Activated naive CD4-positive, alpha-beta T cell treated with anti-CD3 and anti-CD28 coated beads for 36 hours (primary cell): ENCODE measurements around the gene ZMIZ1. TPM values are rescaled to one million over a fixed set of nuclear protein-coding genes. Genes with fewer than 3 reads are reported as not detected.

Experiments used
- CTCF ChIA-PET: fragments of 350-600 bp; sonication (Branson Sonifier 250); formaldehyde crosslinking; loops from one replicate; lab custom pipeline; 2021; ENCODE audit warnings: antibody characterized with exemption; lab: Charles Lee
- DNase-seq: peaks from one replicate; pipeline ENCODE4 v3.0.0-alpha.2; 2020
- H3K27ac Mint-ChIP-seq: one replicate; pipeline ENCODE4 v1.8.0; 2021; ENCODE audit warnings: mild to moderate bottlenecking, mixed read lengths
- H3K27me3 Mint-ChIP-seq: one replicate; pipeline ENCODE4 v1.8.0; 2021; ENCODE audit warnings: low read depth, mixed read lengths
- H3K36me3 Mint-ChIP-seq: one replicate; pipeline ENCODE4 v1.8.0; 2021; ENCODE audit warnings: low read depth, mixed read lengths
- H3K4me1 Mint-ChIP-seq: one replicate; pipeline ENCODE4 v1.8.0; 2021; ENCODE audit warnings: low read depth, mixed read lengths
- H3K4me3 Mint-ChIP-seq: one replicate; pipeline ENCODE4 v1.8.0; 2021; ENCODE audit warnings: mild to moderate bottlenecking, moderate library complexity, mixed read lengths
- H3K9me3 Mint-ChIP-seq: one replicate; pipeline ENCODE4 v1.8.0; 2021; ENCODE audit warnings: mixed read lengths
- intact Hi-C: fragments of 100-400 bp; cut with micrococcal nuclease; formaldehyde crosslinking; loops from one replicate; pipeline ENCODE4 v1.15.1; 2023
- total RNA-seq, 2 experiments: library from RNA; stranded (reverse); gene quantifications; one replicate each; pipeline ENCODE4 v1.2.3, GENCODE V29; 2021

ZMIZ1 gene
- total RNA-seq, 2 experiments from 2014 or later = 15.6 to 18.3 TPM

- CTCF ChIA-PET = interaction anchor here (0.5 to 0.6 kb wide), 2 partner anchors 236 to 1111 kb away, joined by 3 read pairs; no protein-coding TSS in a partner anchor
- H3K4me1 Mint-ChIP-seq = no peaks in the 10 kb centered on the region
- no peaks in the 10 kb centered on the region for H3K9me3 Mint-ChIP-seq
- no peak overlapping the region for H3K4me3 Mint-ChIP-seq
- no peaks in the 10 kb centered on the region for H3K27me3 Mint-ChIP-seq
- no peaks in the 10 kb centered on the region for H3K36me3 Mint-ChIP-seq
- no peak overlapping the region for H3K27ac Mint-ChIP-seq
- intact Hi-C loops = no loop called here
- no peak for DNase-seq
Measured at GRCh38 chr10:79158402-79159097, 89.8 kb downstream of the ZMIZ1 start.

- Mint-ChIP-seq H3K27ac (no peak overlapping the region), H3K27me3 (no peaks in the 10 kb centered on the region), H3K9me3 (no peaks in the 10 kb centered on the region), H3K4me3 (no peak overlapping the region), H3K4me1 (no peaks in the 10 kb centered on the region), H3K36me3 (no peaks in the 10 kb centered on the region)
- intact Hi-C loops = no loop called here
- CTCF ChIA-PET = no interaction called here
- no peak for DNase-seq
Measured at GRCh38 chr10:79159141-79159651, 90.4 kb downstream of the ZMIZ1 start.

- no peaks in the 10 kb centered on the region for H3K36me3 Mint-ChIP-seq
- no peak overlapping the region for H3K4me3 Mint-ChIP-seq
- no peaks in the 10 kb centered on the region for H3K4me1 Mint-ChIP-seq
- no peak overlapping the region for H3K27ac Mint-ChIP-seq
- no peaks in the 10 kb centered on the region for H3K9me3 Mint-ChIP-seq
- CTCF ChIA-PET = no interaction called here
- intact Hi-C loops = no loop called here
- no peak for DNase-seq
- H3K27me3 Mint-ChIP-seq = no peaks in the 10 kb centered on the region
Measured at GRCh38 chr10:79159785-79160184, 91.0 kb downstream of the ZMIZ1 start.

GRCh38 chr10:79160191-79160590 lies 91.4 kb downstream of the ZMIZ1 start:
- CTCF ChIA-PET = no interaction called here
- Mint-ChIP-seq H3K4me1 (no peaks in the 10 kb centered on the region), H3K4me3 (no peak overlapping the region), H3K27ac (no peak overlapping the region), H3K36me3 (no peaks in the 10 kb centered on the region), H3K9me3 (no peaks in the 10 kb centered on the region), H3K27me3 (no peaks in the 10 kb centered on the region)
- intact Hi-C loops = no loop called here
- no peak for DNase-seq

GRCh38 chr10:79161557-79161956 lies 92.8 kb downstream of the ZMIZ1 start:
- Mint-ChIP-seq H3K9me3 (no peaks in the 10 kb centered on the region), H3K36me3 (no peaks in the 10 kb centered on the region), H3K27ac (no peak overlapping the region), H3K27me3 (no peaks in the 10 kb centered on the region), H3K4me3 (no peak overlapping the region), H3K4me1 (no peaks in the 10 kb centered on the region)
- intact Hi-C loops = no loop called here
- no peak for DNase-seq
- CTCF ChIA-PET = no interaction called here

- H3K4me3 Mint-ChIP-seq = no peak overlapping the region
- no peaks in the 10 kb centered on the region for H3K27me3 Mint-ChIP-seq
- DNase-seq = no peak
- no peaks in the 10 kb centered on the region for H3K4me1 Mint-ChIP-seq
- no peaks in the 10 kb centered on the region for H3K36me3 Mint-ChIP-seq
- H3K27ac Mint-ChIP-seq = no peak overlapping the region
- CTCF ChIA-PET = no interaction called here
- H3K9me3 Mint-ChIP-seq = no peaks in the 10 kb centered on the region
- intact Hi-C loops = no loop called here
Measured at GRCh38 chr10:79162022-79162421, 93.3 kb downstream of the ZMIZ1 start.

- CTCF ChIA-PET = no interaction called here
- Mint-ChIP-seq H3K9me3 (no peaks in the 10 kb centered on the region), H3K27ac (no peak overlapping the region), H3K36me3 (no peaks in the 10 kb centered on the region), H3K4me1 (no peaks in the 10 kb centered on the region), H3K4me3 (no peak overlapping the region), H3K27me3 (no peaks in the 10 kb centered on the region)
- no peak for DNase-seq
- intact Hi-C loops = no loop called here
Measured at GRCh38 chr10:79162861-79163665, 94.3 kb downstream of the ZMIZ1 start.

GRCh38 chr10:79163666-79163975 lies 94.9 kb downstream of the ZMIZ1 start:
- CTCF ChIA-PET = no interaction called here
- no peaks in the 10 kb centered on the region for H3K36me3 Mint-ChIP-seq
- H3K9me3 Mint-ChIP-seq = no peaks in the 10 kb centered on the region
- H3K27ac Mint-ChIP-seq = no peak overlapping the region
- H3K27me3 Mint-ChIP-seq = no peaks in the 10 kb centered on the region
- H3K4me1 Mint-ChIP-seq = no peaks in the 10 kb centered on the region
- DNase-seq = no peak
- no peak overlapping the region for H3K4me3 Mint-ChIP-seq
- intact Hi-C loops = no loop called here

GRCh38 chr10:79164075-79164474 lies 95.3 kb downstream of the ZMIZ1 start:
- DNase-seq = no peak
- CTCF ChIA-PET = interaction anchor here (1.1 kb wide), 1 partner anchor 32 kb away, joined by 3 read pairs; no protein-coding TSS in a partner anchor
- no peaks in the 10 kb centered on the region for H3K27me3 Mint-ChIP-seq
- intact Hi-C loops = no loop called here
- H3K36me3 Mint-ChIP-seq = no peaks in the 10 kb centered on the region
- H3K27ac Mint-ChIP-seq = no peak overlapping the region
- no peaks in the 10 kb centered on the region for H3K4me1 Mint-ChIP-seq
- no peak overlapping the region for H3K4me3 Mint-ChIP-seq
- no peaks in the 10 kb centered on the region for H3K9me3 Mint-ChIP-seq

GRCh38 chr10:79165070-79165778 lies 96.5 kb downstream of the ZMIZ1 start:
- CTCF ChIA-PET = no interaction called here
- no peak for DNase-seq
- intact Hi-C loops = no loop called here

GRCh38 chr10:79166312-79166721 lies 97.6 kb downstream of the ZMIZ1 start:
- Mint-ChIP-seq H3K4me3 (no peak overlapping the region), H3K9me3 (no peaks in the 10 kb centered on the region), H3K36me3 (no peaks in the 10 kb centered on the region), H3K27me3 (no peaks in the 10 kb centered on the region), H3K4me1 (no peaks in the 10 kb centered on the region), H3K27ac (no peak overlapping the region)
- DNase-seq = no peak
- intact Hi-C loops = no loop called here
- CTCF ChIA-PET = interaction anchor here (0.6 kb wide), 1 partner anchor 10 kb away, joined by 3 read pairs; no protein-coding TSS in a partner anchor

More at GRCh38 chr10:79165070-79165778, 96.5 kb downstream of the ZMIZ1 start:
- H3K27me3 Mint-ChIP-seq = no peaks in the 10 kb centered on the region
- H3K9me3 Mint-ChIP-seq = no peaks in the 10 kb centered on the region
- no peak overlapping the region for H3K4me3 Mint-ChIP-seq
- no peaks in the 10 kb centered on the region for H3K4me1 Mint-ChIP-seq
- no peak overlapping the region for H3K27ac Mint-ChIP-seq
- no peaks in the 10 kb centered on the region for H3K36me3 Mint-ChIP-seq

- Mint-ChIP-seq H3K27me3 (no peaks in the 10 kb centered on the region), H3K4me3 (no peak overlapping the region), H3K9me3 (no peaks in the 10 kb centered on the region), H3K4me1 (no peaks in the 10 kb centered on the region), H3K36me3 (no peaks in the 10 kb centered on the region), H3K27ac (no peak overlapping the region)
- intact Hi-C loops = no loop called here
- no peak for DNase-seq
- CTCF ChIA-PET = interaction anchor here (0.6 kb wide), 1 partner anchor 10 kb away, joined by 3 read pairs; no protein-coding TSS in a partner anchor
Measured at GRCh38 chr10:79166741-79167140, 98.0 kb downstream of the ZMIZ1 start.
